IMR-90 (cell line): ENCODE measurements around the gene TMEM100. TPM values are rescaled to one million over a fixed set of nuclear protein-coding genes. Genes with fewer than 3 reads are reported as not detected.

ENCODE experiments used
- ATAC-seq: fragments of 200-7000 bp; cut with Tn5 transposase; 2 replicates; pipeline ENCODE4 v1.9.1; 2020; ENCODE audit warnings: low read depth, mild to moderate bottlenecking, moderate library complexity
- BruUV-seq: library from RNA; stranded (reverse); fragments of 400-500 nt; replicated peaks from 2 replicates; lab custom pipeline; 2021; lab: Mats Ljungman, UMichigan
- CTCF ChIA-PET: fragments of 300-600 bp; formaldehyde crosslinking; extraction: SDS; loops from one replicate; lab custom pipeline; 2021; ENCODE audit warnings: antibody characterized with exemption; lab: Yijun Ruan, JAX
- POLR2A ChIA-PET: fragments of 300-600 bp; sonication (Branson Sonifier 250); formaldehyde crosslinking; loops from one replicate; lab custom pipeline; 2022; ENCODE audit warnings: antibody characterized with exemption; ENCODE audit not compliant: unreplicated experiment; lab: Charles Lee
- DNase-seq: peaks from one replicate; pipeline ENCODE4 v3.0.0; 2013
- H2AFZ ChIP-seq: replicated peaks from 2 replicates; pipeline ENCODE3; 2013; ENCODE audit warnings: low read length, mild to moderate bottlenecking; ENCODE audit not compliant: poor library complexity
- H2AK5ac ChIP-seq: 2 replicates; pipeline ENCODE4 v1.6.1; 2013; ENCODE audit warnings: low read depth, low read length, inconsistent platforms
- H2AK9ac ChIP-seq: replicated peaks from 2 replicates; pipeline ENCODE3; 2013; ENCODE audit warnings: mild to moderate bottlenecking, low read depth, low read length, moderate library complexity; ENCODE audit not compliant: poor library complexity
- H2BK120ac ChIP-seq: 2 replicates; pipeline ENCODE4 v1.6.1; 2013; ENCODE audit warnings: low read depth, low read length, inconsistent platforms
- H2BK15ac ChIP-seq: 3 replicates; pipeline ENCODE4 v1.6.1; 2013; ENCODE audit warnings: low read depth, low read length, inconsistent platforms
- H2BK20ac ChIP-seq: 2 replicates; pipeline ENCODE4 v1.6.1; 2013; ENCODE audit warnings: low read depth, mild to moderate bottlenecking, inconsistent platforms, low read length, moderate library complexity
- H2BK5ac ChIP-seq: 2 replicates; pipeline ENCODE4 v1.6.1; 2013; ENCODE audit warnings: mild to moderate bottlenecking, low read depth, low read length, inconsistent platforms; ENCODE audit not compliant: poor library complexity, severe bottlenecking
- H3K14ac ChIP-seq: replicated peaks from 2 replicates; pipeline ENCODE4 v1.6.1; 2013; ENCODE audit warnings: low read depth, low read length, inconsistent platforms
- H3K18ac ChIP-seq: 2 replicates; pipeline ENCODE4 v1.6.1; 2013; ENCODE audit warnings: low read depth, low read length, control low read depth
- H3K23ac ChIP-seq: 2 replicates; pipeline ENCODE4 v1.6.1; 2013; ENCODE audit warnings: low read depth, low read length, inconsistent platforms
- H3K27ac ChIP-seq: 2 replicates; pipeline ENCODE4 v1.5.1; 2013; ENCODE audit warnings: mild to moderate bottlenecking, control low read depth, low read length; ENCODE audit not compliant: insufficient read depth
- H3K27me3 ChIP-seq: 2 replicates; pipeline ENCODE4 v1.6.1; 2013; ENCODE audit warnings: low read length; ENCODE audit not compliant: control insufficient read depth, insufficient read depth
- H3K36me3 ChIP-seq: 2 replicates; pipeline ENCODE4 v1.6.1; 2013; ENCODE audit warnings: low read length, mixed read lengths; ENCODE audit not compliant: control insufficient read depth, insufficient read depth
- H3K4ac ChIP-seq: 2 replicates; pipeline ENCODE4 v1.6.1; 2013; ENCODE audit warnings: low read depth, low read length, inconsistent platforms
- H3K4me1 ChIP-seq: 2 replicates; pipeline ENCODE4 v1.6.1; 2013; ENCODE audit warnings: low read length, mixed read lengths; ENCODE audit not compliant: control insufficient read depth, insufficient read depth
- H3K4me2 ChIP-seq: 2 replicates; pipeline ENCODE4 v1.6.1; 2013; ENCODE audit warnings: low read depth, mild to moderate bottlenecking, control low read depth, low read length, moderate library complexity
- H3K4me3 ChIP-seq: 2 replicates; pipeline ENCODE4 v1.5.1; 2013; ENCODE audit warnings: low read depth, mild to moderate bottlenecking, control low read depth, low read length, moderate library complexity; ENCODE audit not compliant: insufficient read depth
- H3K56ac ChIP-seq: 2 replicates; pipeline ENCODE4 v1.6.1; 2013; ENCODE audit warnings: low read length, inconsistent platforms; ENCODE audit not compliant: insufficient read depth; ENCODE audit errors: extremely low read depth
- H3K79me1 ChIP-seq, 2 experiments: 2 replicates each; pipeline ENCODE4 v1.6.1; 2013; ENCODE audit warnings: low read length in 2 of 2, inconsistent platforms in 1 of 2, low read depth in 1 of 2
- H3K9ac ChIP-seq: 2 replicates; pipeline ENCODE4 v1.6.1; 2013; ENCODE audit warnings: low read depth, low read length, control low read depth
- H3K9me1 ChIP-seq: 2 replicates; pipeline ENCODE4 v1.6.1; 2013; ENCODE audit warnings: low read length, inconsistent platforms; ENCODE audit not compliant: insufficient read depth
- H3K9me3 ChIP-seq: 2 replicates; pipeline ENCODE4 v1.6.1; 2013; ENCODE audit warnings: low read length; ENCODE audit not compliant: control insufficient read depth, insufficient read depth
- H4K20me1 ChIP-seq: 2 replicates; pipeline ENCODE4 v1.6.1; 2013; ENCODE audit warnings: low read length, inconsistent platforms; ENCODE audit not compliant: insufficient read depth
- H4K5ac ChIP-seq: 2 replicates; pipeline ENCODE4 v1.6.1; 2013; ENCODE audit warnings: mild to moderate bottlenecking, low read depth, low read length, control low read depth
- H4K8ac ChIP-seq, 2 experiments: 2 replicates each; pipeline ENCODE4 v1.6.1; 2013; ENCODE audit warnings: low read depth in 2 of 2, low read length in 2 of 2, control low read depth in 1 of 2, inconsistent platforms in 1 of 2
- H4K91ac ChIP-seq: 2 replicates; pipeline ENCODE4 v1.6.1; 2013; ENCODE audit warnings: low read depth, low read length, inconsistent platforms; ENCODE audit not compliant: insufficient read depth
- CEBPB ChIP-seq: IDR thresholded peaks from 2 replicates; pipeline ENCODE4 v1.6.1; 2012; ENCODE audit warnings: low read depth, low read length, improper control_type of control experiment
- SMC3 ChIP-seq: fragments of 150-350 bp; IDR thresholded peaks from 2 replicates; pipeline ENCODE4 v1.6.1; 2016; ENCODE audit warnings: low read depth, mild to moderate bottlenecking, antibody characterized with exemption, low read length, moderate library complexity
- WGBS, 2 experiments: methylation state at CpG; one replicate each; pipeline versions ENCODE4 v1.1.5 to v1.1.7; 2013; ENCODE audit warnings: missing lambda C conversion rate in 2 of 2; ENCODE audit not compliant: insufficient read length in 1 of 2; ENCODE audit errors: extremely low coverage in 2 of 2; 5-methylcytosine and 5-hydroxymethylcytosine counted together
- dilution Hi-C: fragments of 300-500 bp; cut with HindIII; formaldehyde crosslinking; loops from one replicate; pipeline ENCODE4 v1.14.3; 2018; ENCODE audit warnings: low sequenced_read_pairs; ENCODE audit not compliant: unreplicated experiment
- in situ Hi-C: fragments of 300-500 bp; cut with MboI; formaldehyde crosslinking; loops from 3 replicates; pipeline ENCODE4 v1.14.3; 2019; ENCODE audit warnings: low sequenced_read_pairs, inconsistent platforms, mixed read lengths
- intact Hi-C: fragments of 100-400 bp; cut with micrococcal nuclease; formaldehyde crosslinking; loops from 2 replicates; pipeline ENCODE4 v1.10.0; 2022
- polyA plus RNA-seq, 3 experiments: library from polyadenylated mRNA; depleted of rRNA; stranded (reverse); fragments of >200 nt; gene quantifications; 2 replicates each; pipeline ENCODE4 v1.2.3, GENCODE V29; 2012; ENCODE audit warnings: low replicate concordance in 1 of 3
- total RNA-seq: library from RNA; depleted of rRNA; stranded (reverse); fragments of >200 nt; gene quantifications from 2 replicates; pipeline ENCODE4 v1.2.3, GENCODE V29; 2012

Gene TMEM100
- total and polyA plus RNA-seq, 2 of the 4 experiments (the other 2 are of a cell fraction) = 0.21 to 0.36 TPM

- no peak overlapping the region for H3K18ac ChIP-seq
- no peak overlapping the region for H2AFZ ChIP-seq
- intact Hi-C loops (no loop called here), in situ Hi-C loops (no loop called here), dilution Hi-C loops (no loop called here)
- no peak overlapping the region for H3K4ac ChIP-seq
- ChIA-PET CTCF (no interaction called here), POLR2A (no interaction called here)
- no peak overlapping the region for H2BK5ac ChIP-seq
- H4K8ac ChIP-seq = no peak overlapping the region
- no peak overlapping the region for H3K9ac ChIP-seq
- no peaks in the 10 kb centered on the region for H3K4me1 ChIP-seq
- H3K36me3 ChIP-seq = no peaks in the 10 kb centered on the region
- no peak for ATAC-seq
- H2AK5ac ChIP-seq = no peak overlapping the region
- no peak overlapping the region for H3K14ac ChIP-seq
- no CpG with 5 or more reads among the region's 1 CpG for WGBS, 2 experiments
- no peak overlapping the region for H3K27ac ChIP-seq
- H3K9me1 ChIP-seq = peaks cover 2% of the 10 kb centered on the region
- no peaks in the 10 kb centered on the region for H3K9me3 ChIP-seq
- H4K20me1 ChIP-seq = no peaks in the 10 kb centered on the region
- H3K27me3 ChIP-seq = no peaks in the 10 kb centered on the region
- peak; percentile 50; the same call in 1 of the 2 replicates for TF ChIP-seq CEBPB
- TF ChIP-seq SMC3 = no peak
- H2AK9ac ChIP-seq = no peak overlapping the region
- no peak overlapping the region for H4K5ac ChIP-seq
- H3K56ac ChIP-seq = no peak overlapping the region
- H4K91ac ChIP-seq = no peak overlapping the region
- H2BK20ac ChIP-seq = no peak overlapping the region
- no peak overlapping the region for H3K23ac ChIP-seq
- H2BK15ac ChIP-seq = no peak overlapping the region
- peaks cover 2 to 5% of the 10 kb centered on the region in 2 experiments for H3K79me1 ChIP-seq
- no peak overlapping the region for H3K4me3 ChIP-seq
- no peak overlapping the region for H2BK120ac ChIP-seq
- no TSS peak for BruUV-seq
- DNase-seq = no peak
- no peak overlapping the region for H3K4me2 ChIP-seq
Measured at GRCh38 chr17:55746466-55746865, 23.8 kb upstream of the TMEM100 start.
